H1 (cell line): ENCODE data around the gene SPATA31E1. TPM values are rescaled to one million over a fixed set of nuclear protein-coding genes. Genes with fewer than 3 reads are reported as not detected.

Experiments used
- CTCF ChIA-PET: fragments of 300-600 bp; sonication (Branson Sonifier 250); formaldehyde crosslinking; loops from one replicate; lab custom pipeline; 2021; ENCODE audit not compliant: partially characterized antibody; lab: Charles Lee
- POLR2A ChIA-PET: fragments of 300-600 bp; sonication (Branson Sonifier 250); formaldehyde crosslinking; loops from one replicate; lab custom pipeline; 2021; ENCODE audit warnings: inconsistent platforms; ENCODE audit not compliant: partially characterized antibody; lab: Charles Lee
- DNase-seq, 2 experiments: peaks; one replicate each; pipeline versions ENCODE4 v3.0.0 to v3.0.0-alpha.2; 2010 to 2022; ENCODE audit warnings: low spot score in 2 of 2, low read depth in 1 of 2, mixed read lengths in 1 of 2
- FAIRE-seq: peaks from 2 replicates; lab custom pipeline; 2011; peaks lifted over from hg19 to GRCh38; lab: Jason Lieb, UNC
- H2AFZ ChIP-seq: 2 replicates; pipeline ENCODE4 v1.8.1; 2012; ENCODE audit warnings: low read length, inconsistent platforms
- H2AK5ac ChIP-seq: 2 replicates; pipeline ENCODE4 v1.6.1; 2013; ENCODE audit warnings: low read depth, low read length
- H2BK120ac ChIP-seq: replicated peaks from 2 replicates; pipeline ENCODE3; 2013; ENCODE audit warnings: low read depth, low read length, inconsistent platforms
- H2BK12ac ChIP-seq: 2 replicates; pipeline ENCODE4 v1.6.1; 2013; ENCODE audit warnings: low read depth, low read length
- H2BK15ac ChIP-seq: 2 replicates; pipeline ENCODE4 v1.6.1; 2013; ENCODE audit warnings: low read length
- H2BK20ac ChIP-seq: 2 replicates; pipeline ENCODE4 v1.6.1; 2013; ENCODE audit warnings: low read length
- H2BK5ac ChIP-seq: 2 replicates; pipeline ENCODE4 v1.6.1; 2013; ENCODE audit warnings: low read depth, low read length
- H3K14ac ChIP-seq: 2 replicates; pipeline ENCODE4 v1.6.1; 2013; ENCODE audit warnings: inconsistent platforms; ENCODE audit not compliant: insufficient read length
- H3K18ac ChIP-seq: 2 replicates; pipeline ENCODE4 v1.6.1; 2013; ENCODE audit warnings: low read length; ENCODE audit errors: extremely low read depth
- H3K23ac ChIP-seq: 2 replicates; pipeline ENCODE4 v1.6.1; 2013; ENCODE audit warnings: inconsistent platforms; ENCODE audit not compliant: insufficient read length
- H3K23me2 ChIP-seq: 2 replicates; pipeline ENCODE4 v1.6.1; 2013; ENCODE audit warnings: low read depth, low read length
- H3K27ac ChIP-seq: 2 replicates; pipeline ENCODE4 v1.6.1; 2011; ENCODE audit warnings: low read depth, low read length, inconsistent platforms
- H3K27me3 ChIP-seq, 4 experiments: replicated peaks in 1 of 4; 1 replicate in 1 of 4; 2 replicates in 3 of 4; pipeline versions ENCODE4 v1.6.1 to v1.8.1; 2011 to 2013; ENCODE audit warnings: low read length in 3 of 4, mild to moderate bottlenecking in 3 of 4, inconsistent platforms in 2 of 4, mixed read lengths in 2 of 4, moderate library complexity in 1 of 4; ENCODE audit not compliant: control insufficient read depth in 3 of 4, insufficient read depth in 3 of 4; ENCODE audit errors: extremely low read depth in 1 of 4
- H3K36me3 ChIP-seq, 4 experiments: 2 replicates each; pipeline versions ENCODE4 v1.6.1 to v1.8.1; 2011 to 2013; ENCODE audit warnings: mild to moderate bottlenecking in 4 of 4, low read length in 3 of 4, moderate library complexity in 2 of 4, control low read depth in 1 of 4, inconsistent platforms in 1 of 4; ENCODE audit not compliant: insufficient read depth in 4 of 4, control insufficient read depth in 2 of 4
- H3K4ac ChIP-seq: replicated peaks from 2 replicates; pipeline ENCODE3; 2013; ENCODE audit warnings: low read length, low read depth, mixed read lengths, inconsistent platforms; ENCODE audit not compliant: insufficient read length
- H3K4me1 ChIP-seq, 4 experiments: replicated peaks in 1 of 4; 1 replicate in 1 of 4; 2 replicates in 3 of 4; pipeline versions ENCODE4 v1.6.1 to v1.8.1; 2011 to 2013; ENCODE audit warnings: low read length in 3 of 4, inconsistent platforms in 2 of 4, mixed read lengths in 1 of 4; ENCODE audit not compliant: insufficient read depth in 4 of 4, control insufficient read depth in 3 of 4
- H3K4me2 ChIP-seq, 2 experiments: 2 replicates each; pipeline versions ENCODE4 v1.6.1 to v1.8.1; 2011 to 2013; ENCODE audit warnings: low read depth in 2 of 2, low read length in 2 of 2, control low read depth in 1 of 2, inconsistent platforms in 1 of 2, mild to moderate bottlenecking in 1 of 2; ENCODE audit not compliant: insufficient read depth in 1 of 2
- H3K4me3 ChIP-seq, 4 experiments: fragments of 200-600, 300-600 bp in 1 of 4; sonication (generic), shearing (Covaris generic), sonication (Bioruptor Twin) in 1 of 4; 2 replicates each; pipeline versions ENCODE4 v1.5.1 to v1.8.1; 2011 to 2016; ENCODE audit warnings: low read length in 4 of 4, low read depth in 3 of 4, control low read depth in 2 of 4, inconsistent platforms in 2 of 4, mild to moderate bottlenecking in 2 of 4, mixed read lengths in 1 of 4, moderate library complexity in 1 of 4; ENCODE audit not compliant: insufficient read depth in 2 of 4; ENCODE audit errors: extremely low read depth in 1 of 4
- H3K56ac ChIP-seq: replicated peaks from 2 replicates; pipeline ENCODE3; 2013; ENCODE audit warnings: low read depth, mild to moderate bottlenecking, mixed read lengths, low read length, inconsistent platforms; ENCODE audit not compliant: insufficient read length
- H3K79me1 ChIP-seq: 2 replicates; pipeline ENCODE4 v1.6.1; 2013; ENCODE audit warnings: low read depth, low read length, control low read depth
- H3K79me2 ChIP-seq, 2 experiments: 2 replicates each; pipeline versions ENCODE4 v1.6.1 to v1.8.1; 2012 to 2013; ENCODE audit warnings: low read length in 2 of 2, mild to moderate bottlenecking in 2 of 2, inconsistent platforms in 1 of 2; ENCODE audit not compliant: insufficient read depth in 2 of 2, control insufficient read depth in 1 of 2
- H3K9ac ChIP-seq, 4 experiments: replicated peaks in 1 of 4; 1 replicate in 1 of 4; 2 replicates in 3 of 4; pipeline versions ENCODE4 v1.6.1 to v1.8.1; 2011 to 2013; ENCODE audit warnings: low read depth in 3 of 4, low read length in 3 of 4, control low read depth in 2 of 4, mild to moderate bottlenecking in 2 of 4, moderate library complexity in 2 of 4, inconsistent platforms in 1 of 4; ENCODE audit errors: extremely low read depth in 1 of 4
- H3K9me3 ChIP-seq, 2 experiments: 2 replicates each; pipeline versions ENCODE4 v1.6.1 to v1.8.1; 2012 to 2013; ENCODE audit warnings: mild to moderate bottlenecking in 2 of 2, moderate library complexity in 2 of 2, control low read depth in 1 of 2, inconsistent platforms in 1 of 2, low read depth in 1 of 2, low read length in 1 of 2, mixed read lengths in 1 of 2; ENCODE audit not compliant: insufficient read depth in 2 of 2
- H4K20me1 ChIP-seq, 2 experiments: replicated peaks in 1 of 2; 2 replicates each; pipeline versions ENCODE3 to v1.8.1; 2011 to 2013; ENCODE audit warnings: inconsistent platforms in 2 of 2, low read length in 2 of 2, mild to moderate bottlenecking in 1 of 2; ENCODE audit not compliant: insufficient read depth in 2 of 2, control insufficient read depth in 1 of 2
- H4K5ac ChIP-seq: 2 replicates; pipeline ENCODE4 v1.6.1; 2013; ENCODE audit warnings: low read length, low read depth, mixed read lengths, inconsistent platforms; ENCODE audit not compliant: insufficient read length
- H4K8ac ChIP-seq: 2 replicates; pipeline ENCODE4 v1.8.0; 2013; ENCODE audit warnings: mild to moderate bottlenecking, moderate library complexity, low read length, inconsistent platforms; ENCODE audit not compliant: insufficient read depth; ENCODE audit errors: extremely low read depth
- H4K91ac ChIP-seq: replicated peaks from 2 replicates; pipeline ENCODE3; 2013; ENCODE audit warnings: low read length, mixed read lengths, inconsistent platforms; ENCODE audit not compliant: insufficient read length
- CREB1 ChIP-seq: IDR thresholded peaks from 2 replicates; pipeline ENCODE4 v1.6.1; 2012; ENCODE audit warnings: inconsistent platforms
- E2F6 ChIP-seq: IDR thresholded peaks from 2 replicates; pipeline ENCODE4 v1.6.1; 2012; ENCODE audit warnings: inconsistent platforms
- EZH2 ChIP-seq: fragments of 200-600 bp; sonication (generic); IDR thresholded peaks from 2 replicates; pipeline ENCODE4 v1.7.1; 2012; ENCODE audit warnings: low read depth, mild to moderate bottlenecking, moderate library complexity, low read length, inconsistent platforms; ENCODE audit not compliant: severe bottlenecking
- HDAC6 ChIP-seq: IDR thresholded peaks from one replicate; pipeline ENCODE4 v1.7.1; 2012; ENCODE audit warnings: low read depth, mild to moderate bottlenecking, inconsistent platforms, low read length, moderate library complexity
- KDM1A ChIP-seq: fragments of 200-600, 300-600 bp; sonication (generic); IDR thresholded peaks from 2 replicates; pipeline ENCODE4 v1.7.1; 2016; ENCODE audit warnings: mild to moderate bottlenecking, low read length, borderline replicate concordance
- NANOG ChIP-seq: IDR thresholded peaks from 2 replicates; pipeline ENCODE4 v1.6.1; 2011; ENCODE audit warnings: low read length, low read depth, mild to moderate bottlenecking, inconsistent platforms; ENCODE audit not compliant: insufficient read depth, poor library complexity, severe bottlenecking
- POLR2A ChIP-seq, 2 experiments: IDR thresholded peaks; 1 replicate in 1 of 2; 2 replicates in 1 of 2; pipeline ENCODE4 v1.6.1; 2011; ENCODE audit warnings: low read depth in 2 of 2, low read length in 2 of 2, mild to moderate bottlenecking in 2 of 2; ENCODE audit errors: control extremely low read depth in 1 of 2
- RAD21 ChIP-seq, 2 experiments: IDR thresholded peaks in 1 of 2; conservative IDR thresholded peaks in 1 of 2; 2 replicates each; pipeline ENCODE4 v1.6.1; 2011; ENCODE audit warnings: low read depth in 2 of 2, low read length in 2 of 2, improper control_type of control experiment in 1 of 2, inconsistent platforms in 1 of 2, mild to moderate bottlenecking in 1 of 2, moderate library complexity in 1 of 2
- SIX5 ChIP-seq: IDR thresholded peaks from 2 replicates; pipeline ENCODE4 v1.6.1; 2011; ENCODE audit warnings: mild to moderate bottlenecking, low read depth, low read length
- ZNF274 ChIP-seq: IDR thresholded peaks from 2 replicates; pipeline ENCODE4 v1.7.0; 2012; ENCODE audit warnings: low read length, borderline replicate concordance; ENCODE audit errors: extremely low read depth
- WGBS, 2 experiments: shearing (Covaris generic) in 1 of 2; methylation state at CpG; one replicate each; pipeline versions ENCODE4 v1.1.6 to v1.1.7; 2013 to 2015; ENCODE audit warnings: low lambda C conversion rate in 2 of 2, mixed read lengths in 2 of 2, inconsistent platforms in 1 of 2, low coverage in 1 of 2, missing lambda C conversion rate in 1 of 2; ENCODE audit not compliant: insufficient replicate concordance in 2 of 2, insufficient coverage in 1 of 2, insufficient read length in 1 of 2; ENCODE audit errors: extremely low coverage in 1 of 2, missing lambda C conversion rate in 1 of 2; 5-methylcytosine and 5-hydroxymethylcytosine counted together
- polyA plus RNA-seq, 7 experiments: library from polyadenylated mRNA; depleted of rRNA in 3 of 7; stranded (reverse) in 5 of 7; unstranded in 2 of 7; fragments of >200 nt in 5 of 7; fragments of 200-250 nt in 2 of 7; gene quantifications; 1 replicate in 5 of 7; 2 replicates in 1 of 7; 4 replicates in 1 of 7; pipeline versions ENCODE4 v1.2.1 to v1.2.3, GENCODE V29; 2011 to 2013; ENCODE audit warnings: missing spikeins in 2 of 7, mixed read lengths in 2 of 7
- total RNA-seq: library from RNA; stranded (reverse); fragmentation: NEBNext Ultra II Directional; extraction: Animal tissue kit (Norgen Biotek cat#: 25700); gene quantifications from 2 replicates; pipeline ENCODE4 v1.2.1, GENCODE V29; 2021
- TF ChIP-seq, protein P1 (sequence below): IDR thresholded peaks from 2 replicates; pipeline ENCODE4 v1.6.1; 2012; ENCODE audit warnings: low read length, inconsistent platforms

The SPATA31E1 gene
- total and polyA plus RNA-seq, 2 of the 8 experiments (the other 6 are each of a cell fraction or from before 2014, with no cell fraction given), result 0.05 to 0.09 TPM

DNA sequence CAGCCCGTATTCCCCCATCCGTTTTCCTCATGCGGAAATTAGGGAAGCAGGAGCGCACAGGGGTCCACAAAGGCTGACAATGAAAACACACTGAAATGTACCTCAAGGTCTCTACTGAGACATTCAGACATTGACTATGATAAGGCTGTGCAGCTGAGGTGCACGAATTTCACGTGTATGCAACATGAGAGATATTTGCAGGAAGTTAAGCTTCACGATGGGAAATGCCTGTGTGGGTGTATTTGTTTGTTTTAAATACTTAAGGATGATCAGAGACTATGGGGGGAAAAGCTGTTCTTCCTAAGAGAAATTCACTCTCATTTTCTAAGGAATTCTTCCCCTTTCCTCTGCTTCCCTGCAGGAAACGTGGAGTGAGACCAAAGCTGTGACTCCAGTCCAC is 2.6 kb upstream of the SPATA31E1 start:
- Histone ChIP-seq H3K27me3 (no peaks in the 10 kb centered on the region; a peak in 1 of 7 replicates), H2BK120ac (no peak overlapping the region), H4K5ac (no peak overlapping the region), H3K9ac (no peak overlapping the region), H3K56ac (no peak overlapping the region), H3K79me1 (no peaks in the 10 kb centered on the region), H2BK12ac (no peak overlapping the region), H3K27ac (no peak overlapping the region), H3K18ac (no peak overlapping the region), H3K79me2 (no peaks in the 10 kb centered on the region), H4K20me1 (no peaks in the 10 kb centered on the region), H3K23me2 (no peaks in the 10 kb centered on the region), H2AK5ac (no peak overlapping the region), H3K4me3 (no peak overlapping the region), H3K9me3 (no peaks in the 10 kb centered on the region; a peak in 1 of 4 replicates), H2BK20ac (no peak overlapping the region), H3K4me2 (no peak overlapping the region), H2BK15ac (no peak overlapping the region), H2AFZ (no peak overlapping the region), H3K14ac (no peak overlapping the region), H4K91ac (no peak overlapping the region), H2BK5ac (no peak overlapping the region), H3K36me3 (no peaks in the 10 kb centered on the region), H4K8ac (no peak overlapping the region), H3K23ac (no peak overlapping the region), H3K4ac (no peak overlapping the region), H3K4me1 (peaks cover 0 to 15% (median 1%) of the 10 kb centered on the region in 4 experiments; a peak in 5 of 7 replicates)
- TF ChIP-seq NANOG (no peak), KDM1A (no peak), POLR2A (IDR thresholded peaks at IDR 0.05; ENCODE audit: control extremely low read depth in 1 of 2, low read depth in 2 of 2, low read length in 2 of 2) (no peak), SIX5 (no peak), CREB1 (no peak), ZNF274 (no peak), E2F6 (no peak), HDAC6 (no peak), RAD21 (IDR thresholded peaks at IDR 0.05 in 1 of 2, conservative IDR thresholded peaks at IDR 0.05 in 1 of 2; ENCODE audit: low read depth in 2 of 2, low read length in 2 of 2) (no peak), EZH2 (no peak)
- TF ChIP-seq, protein P1, sequence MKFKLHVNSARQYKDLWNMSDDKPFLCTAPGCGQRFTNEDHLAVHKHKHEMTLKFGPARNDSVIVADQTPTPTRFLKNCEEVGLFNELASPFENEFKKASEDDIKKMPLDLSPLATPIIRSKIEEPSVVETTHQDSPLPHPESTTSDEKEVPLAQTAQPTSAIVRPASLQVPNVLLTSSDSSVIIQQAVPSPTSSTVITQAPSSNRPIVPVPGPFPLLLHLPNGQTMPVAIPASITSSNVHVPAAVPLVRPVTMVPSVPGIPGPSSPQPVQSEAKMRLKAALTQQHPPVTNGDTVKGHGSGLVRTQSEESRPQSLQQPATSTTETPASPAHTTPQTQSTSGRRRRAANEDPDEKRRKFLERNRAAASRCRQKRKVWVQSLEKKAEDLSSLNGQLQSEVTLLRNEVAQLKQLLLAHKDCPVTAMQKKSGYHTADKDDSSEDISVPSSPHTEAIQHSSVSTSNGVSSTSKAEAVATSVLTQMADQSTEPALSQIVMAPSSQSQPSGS, result no peak
- ChIA-PET CTCF (no interaction called here), POLR2A (no interaction called here)
- FAIRE-seq (no peak), DNase-seq (no peak)
- WGBS, 2 experiments, result 84% methylated on average over 8 of the region's 8 CpGs; no CpG with 5 or more reads in 1 of the 2 experiments
